ENCODE data around the gene LMF1.
A peak's percentile ranks its signal among the peaks of the same experiment; 100 is the strongest.

The LMF1 gene

GRCh38 chr16:984121-984694 lies 13.4 kb upstream of the LMF1 start:
- no peak for DNase-seq

GRCh38 chr16:983044-984030 lies 12.6 kb upstream of the LMF1 start:
- no peak for DNase-seq

GRCh38 chr16:982145-983043 lies 11.6 kb upstream of the LMF1 start:
- DNase-seq, result no peak

- DNase-seq, result no peak
These were observed 10.9 kb upstream of the LMF1 start, which contains the start of gene SOX8 for GRCh38 chr16:981695-982144. SOX8 (plus strand) TSS chr16:981770; CDS start chr16:981923, 153 bp downstream.

- DNase-seq, result no peak
These were observed 9.7 kb upstream of the LMF1 start for GRCh38 chr16:980595-980854.

GRCh38 chr16:979859-980594 lies 9.2 kb upstream of the LMF1 start:
- no peak for DNase-seq

GRCh38 chr16:979147-979546 lies 8.4 kb upstream of the LMF1 start:
- DNase-seq, result no peak

GRCh38 chr16:978403-978802 lies 7.6 kb upstream of the LMF1 start:
- no peak for DNase-seq

- no peak for DNase-seq
These were observed 7.1 kb upstream of the LMF1 start for GRCh38 chr16:977896-978295.

- no peak for DNase-seq
These were observed 6.4 kb upstream of the LMF1 start for GRCh38 chr16:977081-977701.

- DNase-seq, result no peak
These were observed 5.7 kb upstream of the LMF1 start for GRCh38 chr16:976389-976931.

- no peak for DNase-seq
These were observed 4.5 kb upstream of the LMF1 start for GRCh38 chr16:975291-975690.

GRCh38 chr16:974611-975261 lies 4.0 kb upstream of the LMF1 start:
- DNase-seq, result no peak

- DNase-seq, result no peak
These were observed 3.3 kb upstream of the LMF1 start for GRCh38 chr16:974001-974601.

- no peak for DNase-seq
These were observed 2.6 kb upstream of the LMF1 start for GRCh38 chr16:973366-973765.

GRCh38 chr16:972316-973002 lies 1.7 kb upstream of the LMF1 start:
- DNase-seq, result no peak

GRCh38 chr16:971981-972315 lies 1.2 kb upstream of the LMF1 start:
- no peak for DNase-seq

GRCh38 chr16:971582-971905 lies 760 bp upstream of the LMF1 start:
- DNase-seq, result no peak

GRCh38 chr16:970386-970765 lies 408 bp downstream of the LMF1 start:
- DNase-seq, result no peak

GRCh38 chr16:969508-970385 lies 1.0 kb downstream of the LMF1 start:
- DNase-seq, result peak; percentile 36

Data from fibroblast of skin of right biceps (primary cell).